ENCODE data around the gene GRM7.

DNA sequence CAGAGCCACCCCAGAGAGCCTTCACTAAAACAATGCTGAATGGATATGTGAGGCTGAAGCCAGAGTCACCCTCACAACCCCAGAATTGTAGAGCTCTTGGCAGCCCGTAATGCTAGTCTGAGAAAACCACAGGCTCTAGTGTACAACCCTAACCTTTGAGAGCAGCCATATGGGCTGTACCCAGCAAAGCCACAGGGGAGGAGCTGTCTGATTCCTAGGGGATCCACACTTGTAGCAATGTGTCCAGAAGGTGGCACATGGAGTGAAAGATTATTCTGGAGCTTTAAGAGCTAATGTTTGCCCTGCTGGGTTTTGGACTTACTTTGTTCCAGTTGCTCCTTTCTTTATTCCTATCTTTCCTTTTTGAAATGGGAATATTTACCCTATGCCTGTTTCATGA, 626.8 kb downstream of the GRM7 start:
- TF ChIP-seq, protein P1, sequence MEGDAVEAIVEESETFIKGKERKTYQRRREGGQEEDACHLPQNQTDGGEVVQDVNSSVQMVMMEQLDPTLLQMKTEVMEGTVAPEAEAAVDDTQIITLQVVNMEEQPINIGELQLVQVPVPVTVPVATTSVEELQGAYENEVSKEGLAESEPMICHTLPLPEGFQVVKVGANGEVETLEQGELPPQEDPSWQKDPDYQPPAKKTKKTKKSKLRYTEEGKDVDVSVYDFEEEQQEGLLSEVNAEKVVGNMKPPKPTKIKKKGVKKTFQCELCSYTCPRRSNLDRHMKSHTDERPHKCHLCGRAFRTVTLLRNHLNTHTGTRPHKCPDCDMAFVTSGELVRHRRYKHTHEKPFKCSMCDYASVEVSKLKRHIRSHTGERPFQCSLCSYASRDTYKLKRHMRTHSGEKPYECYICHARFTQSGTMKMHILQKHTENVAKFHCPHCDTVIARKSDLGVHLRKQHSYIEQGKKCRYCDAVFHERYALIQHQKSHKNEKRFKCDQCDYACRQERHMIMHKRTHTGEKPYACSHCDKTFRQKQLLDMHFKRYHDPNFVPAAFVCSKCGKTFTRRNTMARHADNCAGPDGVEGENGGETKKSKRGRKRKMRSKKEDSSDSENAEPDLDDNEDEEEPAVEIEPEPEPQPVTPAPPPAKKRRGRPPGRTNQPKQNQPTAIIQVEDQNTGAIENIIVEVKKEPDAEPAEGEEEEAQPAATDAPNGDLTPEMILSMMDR (IDR thresholded peaks at IDR 0.05): no peak
- TF ChIP-seq POLR2AphosphoS5 (IDR thresholded peaks at IDR 0.05): no peak
- no peak for TF ChIP-seq POLR2A (IDR thresholded peaks at IDR 0.05)
